GM12878 (cell line): ENCODE measurements around the gene CYTL1. TPM values are rescaled to one million over a fixed set of nuclear protein-coding genes. Genes with fewer than 3 reads are reported as not detected.

ENCODE experiments used
- ATAC-seq: fragments of 200-7000 bp; cut with Tn5 transposase; 3 replicates; pipeline ENCODE4 v1.9.1; 2020; ENCODE audit warnings: mild to moderate bottlenecking, moderate library complexity
- BruUV-seq: library from RNA; stranded (reverse); fragments of 400-500 nt; replicated peaks from 2 replicates; lab custom pipeline; 2021; lab: Mats Ljungman, UMichigan
- CTCF ChIA-PET: fragments of 300-600 bp; sonication (Branson Sonifier 250); formaldehyde crosslinking; extraction: SDS; loops from one replicate; lab custom pipeline; 2021; ENCODE audit warnings: inconsistent platforms; lab: Yijun Ruan, JAX
- POLR2A ChIA-PET: fragments of 350-600 bp; formaldehyde crosslinking; extraction: SDS; loops from one replicate; lab custom pipeline; 2021; ENCODE audit warnings: inconsistent platforms; lab: Charles Lee
- RAD21 ChIA-PET: fragments of 300-600 bp; sonication (Branson Sonifier 250); formaldehyde crosslinking; loops from one replicate; lab custom pipeline; 2023; ENCODE audit warnings: antibody characterized with exemption; ENCODE audit not compliant: unreplicated experiment; lab: Charles Lee
- SMC1A ChIA-PET: fragments of 300-600 bp; sonication (Branson Sonifier 250); formaldehyde crosslinking; loops from one replicate; lab custom pipeline; 2023; ENCODE audit not compliant: unreplicated experiment, uncharacterized antibody; lab: Charles Lee
- DNase-seq: peaks from one replicate; pipeline ENCODE4 v3.0.0-alpha.2; 2011; ENCODE audit warnings: low read depth, low spot score
- FAIRE-seq: peaks from 3 replicates; lab custom pipeline; 2011; peaks lifted over from hg19 to GRCh38; lab: Jason Lieb, UNC
- H2AFZ ChIP-seq: 2 replicates; pipeline ENCODE4 v1.6.0; 2011; ENCODE audit warnings: low read depth, low read length, control low read depth; ENCODE audit not compliant: control insufficient read depth
- H3K27ac ChIP-seq: 2 replicates; pipeline ENCODE4 v1.5.1; 2011; ENCODE audit warnings: control low read depth; ENCODE audit not compliant: control insufficient read depth, insufficient read depth
- H3K27me3 ChIP-seq, 2 experiments: replicated peaks in 1 of 2; 2 replicates each; pipeline versions ENCODE4 v1.6.0 to v1.6.1; 2011; ENCODE audit warnings: low read length in 1 of 2; ENCODE audit not compliant: control insufficient read depth in 2 of 2, insufficient read depth in 2 of 2
- H3K36me3 ChIP-seq, 2 experiments: 2 replicates each; pipeline ENCODE4 v1.5.1; 2011; ENCODE audit warnings: low read length in 1 of 2; ENCODE audit not compliant: control insufficient read depth in 2 of 2, insufficient read depth in 2 of 2
- H3K4me1 ChIP-seq: 2 replicates; pipeline ENCODE4 v1.6.1; 2011; ENCODE audit warnings: mild to moderate bottlenecking, low read length, moderate library complexity, mixed read lengths; ENCODE audit not compliant: control insufficient read depth, insufficient read depth
- H3K4me2 ChIP-seq: 2 replicates; pipeline ENCODE4 v1.6.0; 2011; ENCODE audit warnings: control low read depth; ENCODE audit not compliant: control insufficient read depth, insufficient read depth
- H3K4me3 ChIP-seq: fragments of 200-600 bp; sonication (generic); 2 replicates; pipeline ENCODE4 v1.5.1; 2016
- H3K79me2 ChIP-seq: 2 replicates; pipeline ENCODE4 v1.6.0; 2011; ENCODE audit warnings: low read length; ENCODE audit not compliant: control insufficient read depth, insufficient read depth
- H3K9ac ChIP-seq: 2 replicates; pipeline ENCODE4 v1.8.0; 2011; ENCODE audit warnings: low read length, control low read depth, mixed read lengths; ENCODE audit not compliant: control insufficient read depth, insufficient read depth
- H3K9me3 ChIP-seq: replicated peaks from 3 replicates; pipeline ENCODE4 v1.5.1; 2011; ENCODE audit warnings: mild to moderate bottlenecking, low read length; ENCODE audit not compliant: control insufficient read depth, insufficient read depth
- H4K20me1 ChIP-seq: 2 replicates; pipeline ENCODE4 v1.6.0; 2011; ENCODE audit not compliant: control insufficient read depth, insufficient read depth
- CHD1 ChIP-seq: IDR thresholded peaks from 2 replicates; pipeline ENCODE4 v1.6.1; 2012; ENCODE audit warnings: low read depth, low read length, improper control_type of control experiment
- RELA ChIP-seq: fragments of 450-650 bp; IDR thresholded peaks from 2 replicates; pipeline ENCODE4 v1.8.0; 2014; ENCODE audit warnings: borderline replicate concordance; ENCODE audit not compliant: partially characterized antibody
- SREBF2 ChIP-seq: IDR thresholded peaks from 2 replicates; pipeline ENCODE4 v1.6.1; 2012; ENCODE audit warnings: mild to moderate bottlenecking, low read length
- WGBS: methylation state at CpG from one replicate; pipeline ENCODE4 v1.1.6; 2016; ENCODE audit warnings: low lambda C conversion rate; ENCODE audit not compliant: insufficient replicate concordance, insufficient coverage; ENCODE audit errors: missing lambda C conversion rate; 5-methylcytosine and 5-hydroxymethylcytosine counted together
- in situ Hi-C: fragments of 300-500 bp; cut with MboI; formaldehyde crosslinking; loops from 9 replicates; pipeline ENCODE4 v1.14.3; 2018; ENCODE audit warnings: mixed read lengths
- intact Hi-C: fragments of 100-400 bp; cut with micrococcal nuclease; formaldehyde crosslinking; loops from one replicate; pipeline ENCODE4 v1.14.2; 2022; ENCODE audit not compliant: unreplicated experiment
- polyA plus RNA-seq, 11 experiments: library from polyadenylated mRNA; depleted of rRNA in 4 of 11; unstranded in 6 of 11; stranded (reverse) in 5 of 11; fragments of >200 nt; fragmentation: Nextera tagmentation in 4 of 11; fragmentation: Illumina TruSeq in 1 of 11; extraction: Ambion mirVana in 4 of 11; extraction: Trizol in 1 of 11; gene quantifications; 1 replicate in 1 of 11; 2 replicates in 10 of 11; pipeline versions ENCODE4 v1.2.1 to v1.2.3, GENCODE V29; 2011 to 2016; ENCODE audit warnings: inconsistent platforms in 2 of 11, missing spikeins in 2 of 11, low read depth in 1 of 11
- total RNA-seq, 4 experiments: library from RNA; depleted of rRNA in 3 of 4; stranded (reverse); fragments of >200 nt in 3 of 4; fragmentation: Illumina TruSeq in 1 of 4; extraction: Trizol in 1 of 4; gene quantifications; 2 replicates each; pipeline versions ENCODE4 v1.2.1 to v1.2.3, GENCODE V29; 2013 to 2021
- TF ChIP-seq, protein P1 (sequence below): fragments of 450-650 bp; IDR thresholded peaks from 2 replicates; pipeline ENCODE4 v1.6.1; 2017; ENCODE audit warnings: antibody characterized with exemption, mild to moderate bottlenecking, moderate library complexity

The CYTL1 gene
- total and polyA plus RNA-seq, 10 of the 15 experiments (the other 5 are each of a cell fraction or from before 2014, with no cell fraction given): not detected

DNA sequence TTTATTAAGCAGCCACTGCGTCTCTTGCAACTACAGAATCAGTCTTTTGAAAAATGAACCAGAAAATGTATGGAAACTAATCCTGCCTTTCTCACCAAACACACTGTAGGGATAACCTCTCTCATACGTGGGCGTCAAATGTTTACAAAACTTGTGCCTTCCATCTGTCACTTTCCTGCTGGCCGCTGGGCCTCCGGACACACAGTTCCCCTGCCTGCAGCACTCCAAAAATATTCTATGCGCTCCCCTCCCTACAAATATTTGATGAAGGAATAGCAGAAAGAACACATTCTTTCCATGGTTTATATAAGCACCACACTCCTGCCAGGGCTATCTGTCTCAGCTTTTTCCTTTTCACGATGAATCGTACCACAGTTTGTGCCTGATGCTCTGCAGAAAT lies 14.9 kb upstream of the CYTL1 start (continued):
- TF ChIP-seq, protein P1, sequence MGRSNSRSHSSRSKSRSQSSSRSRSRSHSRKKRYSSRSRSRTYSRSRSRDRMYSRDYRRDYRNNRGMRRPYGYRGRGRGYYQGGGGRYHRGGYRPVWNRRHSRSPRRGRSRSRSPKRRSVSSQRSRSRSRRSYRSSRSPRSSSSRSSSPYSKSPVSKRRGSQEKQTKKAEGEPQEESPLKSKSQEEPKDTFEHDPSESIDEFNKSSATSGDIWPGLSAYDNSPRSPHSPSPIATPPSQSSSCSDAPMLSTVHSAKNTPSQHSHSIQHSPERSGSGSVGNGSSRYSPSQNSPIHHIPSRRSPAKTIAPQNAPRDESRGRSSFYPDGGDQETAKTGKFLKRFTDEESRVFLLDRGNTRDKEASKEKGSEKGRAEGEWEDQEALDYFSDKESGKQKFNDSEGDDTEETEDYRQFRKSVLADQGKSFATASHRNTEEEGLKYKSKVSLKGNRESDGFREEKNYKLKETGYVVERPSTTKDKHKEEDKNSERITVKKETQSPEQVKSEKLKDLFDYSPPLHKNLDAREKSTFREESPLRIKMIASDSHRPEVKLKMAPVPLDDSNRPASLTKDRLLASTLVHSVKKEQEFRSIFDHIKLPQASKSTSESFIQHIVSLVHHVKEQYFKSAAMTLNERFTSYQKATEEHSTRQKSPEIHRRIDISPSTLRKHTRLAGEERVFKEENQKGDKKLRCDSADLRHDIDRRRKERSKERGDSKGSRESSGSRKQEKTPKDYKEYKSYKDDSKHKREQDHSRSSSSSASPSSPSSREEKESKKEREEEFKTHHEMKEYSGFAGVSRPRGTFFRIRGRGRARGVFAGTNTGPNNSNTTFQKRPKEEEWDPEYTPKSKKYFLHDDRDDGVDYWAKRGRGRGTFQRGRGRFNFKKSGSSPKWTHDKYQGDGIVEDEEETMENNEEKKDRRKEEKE: no peak
- no peak for TF ChIP-seq CHD1
- TF ChIP-seq, all 136 proteins: peak for 0

DNA sequence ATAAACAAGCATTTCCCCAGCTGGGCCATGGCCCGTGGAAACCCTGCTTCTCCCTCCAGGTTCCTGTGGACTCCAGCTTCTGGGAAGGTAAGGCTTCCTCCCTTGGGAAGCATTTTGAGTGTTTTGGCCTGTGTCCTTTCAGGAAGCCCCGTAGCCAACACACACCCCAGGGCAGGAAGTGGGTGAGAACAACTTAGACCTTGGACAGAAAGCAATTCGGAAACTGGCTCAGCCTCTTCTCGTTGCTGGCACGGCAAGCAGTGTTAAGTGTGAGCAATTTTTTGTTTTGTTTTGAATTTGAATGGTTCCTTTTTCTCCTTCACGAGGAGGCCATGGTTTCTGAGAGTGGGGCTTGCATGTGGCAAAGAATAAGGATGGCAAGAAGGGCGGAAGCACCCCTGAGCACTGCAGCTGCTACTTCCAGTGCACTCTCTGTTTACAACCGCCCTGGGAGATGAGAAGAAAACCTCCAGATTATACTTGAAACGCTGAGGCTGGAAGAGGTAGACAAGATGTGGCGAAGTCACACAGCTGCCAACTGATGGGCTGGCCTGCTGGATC lies 14.1 kb upstream of the CYTL1 start:
- TF ChIP-seq SREBF2: no peak
- no peak for TF ChIP-seq RELA
- FAIRE-seq: no peak
- SMC1A ChIA-PET: no interaction called here
- H2AFZ ChIP-seq: peak overlapping the region; percentile 52
- POLR2A ChIA-PET: no interaction called here
- no peaks in the 10 kb centered on the region for H3K9me3 ChIP-seq
- WGBS: 24% methylated on average over 10 of the region's 10 CpGs
- peaks cover 2% of the 10 kb centered on the region; the same call in 1 of the 2 replicates for H3K4me1 ChIP-seq
- H3K36me3 ChIP-seq: no peaks in the 10 kb centered on the region
- in situ Hi-C loops (no loop called here), intact Hi-C loops (no loop called here)
- no TSS peak for BruUV-seq
- H3K9ac ChIP-seq: no peak overlapping the region
- no peaks in the 10 kb centered on the region for H4K20me1 ChIP-seq
- H3K79me2 ChIP-seq: no peaks in the 10 kb centered on the region
- CTCF ChIA-PET: no interaction called here
- ATAC-seq: no peak
- no peak for DNase-seq
- no peak overlapping the region for H3K4me2 ChIP-seq
- no peak overlapping the region for H3K27ac ChIP-seq
- H3K4me3 ChIP-seq: no peak overlapping the region
- RAD21 ChIA-PET: no interaction called here
- 0 out of 4 replicates have a peak, but pooled peaks cover 0 to 3% of the 10 kb centered on the region in 2 experiments for H3K27me3 ChIP-seq
